Hematopoietic multipotent progenitor cell (in vitro differentiated cells): ENCODE results near the gene MIA2. TPM values are rescaled to one million over a fixed set of nuclear protein-coding genes. Genes with fewer than 3 reads are reported as not detected.
"Not testable (repeated sequence)": the region's sequence is repeated elsewhere in the genome, so short reads cannot be mapped to it uniquely, and the experiment has no call there.

Source experiments
- DNase-seq, 3 donors: peaks; one replicate each; pipeline ENCODE4 v3.0.0-alpha.2; 2011 to 2015; ENCODE audit warnings: low read depth in 2 of 3, low spot score in 2 of 3
- total RNA-seq: library from RNA; depleted of rRNA; stranded (reverse); fragments of >200 nt; gene quantifications from one replicate; pipeline ENCODE4 v1.2.3, GENCODE V29; 2012

Gene MIA2
- total RNA-seq, 1 donor, result 7.8 TPM

DNA sequence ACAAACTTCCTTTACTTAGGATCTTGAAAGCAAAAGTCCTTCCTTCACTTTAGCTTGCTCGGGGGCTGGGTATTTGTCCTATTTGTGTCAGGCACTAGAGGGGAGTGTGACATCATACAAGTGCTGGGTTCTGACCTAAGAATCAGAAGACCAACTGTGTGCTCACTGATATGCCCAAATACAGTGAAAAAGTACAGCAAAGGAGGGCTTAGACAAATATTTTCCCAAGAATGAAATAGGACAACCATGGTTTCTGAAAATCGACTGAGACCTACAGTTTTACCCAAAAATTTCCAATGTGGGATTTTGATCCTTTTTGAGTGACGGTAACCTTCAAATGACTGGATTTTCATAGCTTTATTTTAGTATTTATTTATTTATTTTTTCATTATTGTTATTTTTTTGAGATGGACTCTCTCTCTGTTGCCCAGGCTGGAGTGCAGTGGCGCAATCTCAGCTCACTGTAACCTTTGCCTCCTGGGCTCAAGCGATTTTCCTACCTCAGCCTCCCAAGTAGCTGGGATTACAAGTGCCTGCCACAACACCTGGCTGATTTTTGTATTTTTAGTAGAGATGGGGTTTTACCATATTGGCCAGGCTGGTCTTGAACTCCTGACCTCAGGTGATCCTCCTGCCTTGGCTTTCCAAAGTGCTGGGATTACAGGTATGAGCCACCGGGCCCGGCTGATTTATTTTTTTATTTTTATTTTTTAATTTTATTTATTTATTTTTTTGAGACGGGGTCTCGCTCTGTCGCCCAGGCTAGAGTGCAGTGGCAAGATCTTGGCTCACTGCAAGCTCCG, 1.8 kb upstream of the MIA2 start:
- DNase-seq, result peak in 2 of 3 donors; percentile 67 to 79

DNA sequence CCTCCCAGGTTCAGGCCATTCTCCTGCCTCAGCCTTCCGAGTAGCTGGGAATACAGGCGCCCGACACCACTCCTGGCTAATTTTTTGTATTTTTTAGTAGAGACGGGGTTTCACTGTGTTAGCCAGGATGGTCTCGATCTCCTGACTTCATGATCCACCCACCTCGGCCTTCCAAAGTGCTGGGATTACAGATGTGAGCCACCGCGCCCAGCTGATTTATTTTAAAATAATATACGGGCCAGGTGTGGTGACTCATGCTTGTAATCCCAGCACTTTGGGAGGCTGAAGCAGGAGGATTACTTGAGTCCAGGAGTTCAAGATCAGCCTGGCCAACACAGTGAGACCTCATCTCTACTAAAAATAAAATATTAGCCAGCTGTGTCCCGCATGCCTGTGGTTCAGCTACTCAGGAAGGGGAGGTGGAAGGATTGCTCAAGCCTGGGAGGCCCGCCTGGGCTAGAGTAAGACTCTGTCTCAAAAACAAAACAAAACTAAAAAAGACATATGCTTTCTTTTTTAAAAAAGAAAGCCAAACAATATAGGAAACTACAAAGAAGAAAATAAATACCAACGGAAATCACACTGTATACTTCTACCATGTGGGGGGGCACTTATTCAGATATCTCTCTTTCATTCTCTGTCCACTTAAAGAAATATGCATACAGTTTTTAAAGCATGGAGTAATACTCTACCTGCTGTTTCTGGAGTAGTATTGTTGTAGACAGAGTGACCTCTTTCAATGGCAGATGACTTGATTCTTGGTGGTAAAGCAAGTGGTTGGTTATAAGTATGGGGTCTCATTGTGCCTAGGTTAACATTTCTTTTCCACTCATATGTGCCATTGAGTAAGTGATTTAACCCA, 930 bp upstream of the MIA2 start:
- peak in 2 of 3 donors; percentile 30 to 64 for DNase-seq

DNA sequence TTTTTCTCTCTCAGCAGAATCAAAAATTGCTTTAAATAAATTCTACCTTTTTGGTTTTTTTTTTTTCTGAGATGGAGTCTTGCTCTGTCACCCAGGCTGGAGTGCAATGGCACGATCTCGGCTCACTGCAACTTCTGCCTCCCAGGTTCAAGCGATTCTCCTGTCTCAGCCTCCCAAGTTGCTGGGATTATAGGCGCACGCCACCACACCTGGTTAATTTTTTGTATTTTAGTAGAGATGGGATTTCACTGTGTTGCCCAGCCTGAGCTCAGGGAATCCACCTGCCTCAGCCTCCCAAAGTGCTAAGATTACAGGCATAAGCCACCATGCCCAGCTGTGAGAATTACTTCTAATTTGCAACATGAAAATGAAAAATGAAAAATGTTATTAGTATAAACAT, 1.3 kb downstream of the MIA2 start:
- DNase-seq, result not testable (repeated sequence)

DNA sequence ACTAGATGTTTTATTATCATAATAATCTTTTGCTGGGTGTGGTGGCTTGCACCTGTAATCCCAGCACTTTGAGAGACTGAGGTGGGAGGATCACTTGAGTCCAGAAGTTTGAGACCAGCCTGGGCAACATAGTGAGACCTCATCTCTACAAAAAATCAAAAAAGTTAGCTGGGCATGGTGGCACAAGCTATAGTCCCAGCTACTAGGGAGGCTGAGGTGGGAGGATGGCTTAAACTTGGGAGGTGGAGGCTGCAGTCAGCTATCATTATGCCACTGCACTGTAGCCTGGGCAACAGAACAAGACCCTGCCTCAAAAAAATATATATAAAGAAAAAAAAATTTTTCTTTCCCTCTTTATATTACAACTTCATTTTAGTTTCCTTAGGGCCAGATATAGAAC, 1.8 kb downstream of the MIA2 start:
- not testable (repeated sequence) for DNase-seq

DNA sequence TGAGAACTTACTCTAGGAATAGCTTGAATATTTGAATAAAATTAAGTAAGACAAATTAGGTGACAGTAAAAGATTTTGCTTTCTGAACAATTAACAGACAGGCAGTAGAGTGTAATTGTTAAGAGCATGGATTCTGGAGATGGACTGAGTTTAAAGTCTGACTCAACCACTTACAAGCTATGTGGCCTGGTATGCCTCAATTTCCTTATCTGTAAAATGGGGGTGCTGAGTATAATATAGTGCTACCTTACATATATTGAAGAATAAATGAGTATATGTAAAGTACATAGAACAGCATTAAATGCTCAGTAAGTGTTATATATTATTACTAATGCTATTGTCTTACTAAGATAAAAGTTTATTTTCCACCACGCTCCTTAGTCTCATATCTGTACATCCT, 7.1 kb downstream of the MIA2 start:
- DNase-seq, result no peak

DNA sequence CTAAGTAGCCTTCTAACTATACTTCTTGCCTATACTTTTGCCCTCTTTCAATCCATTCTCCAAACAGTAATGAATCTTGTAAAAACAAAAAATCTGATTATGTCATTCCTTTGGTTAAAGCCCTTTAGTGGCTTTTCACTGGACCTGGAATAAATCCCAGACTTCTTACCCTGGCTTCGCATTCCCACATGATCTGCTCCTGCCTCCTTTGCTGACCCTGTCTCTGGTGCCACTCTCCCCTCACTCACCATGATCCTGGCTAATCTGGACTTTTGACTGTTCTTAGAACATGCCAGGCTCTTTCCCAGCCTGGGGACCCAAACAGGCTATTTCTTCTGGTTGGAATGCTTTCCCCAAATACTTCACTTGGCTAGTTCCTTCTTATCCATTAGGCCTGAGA, 7.9 kb downstream of the MIA2 start:
- no peak for DNase-seq

DNA sequence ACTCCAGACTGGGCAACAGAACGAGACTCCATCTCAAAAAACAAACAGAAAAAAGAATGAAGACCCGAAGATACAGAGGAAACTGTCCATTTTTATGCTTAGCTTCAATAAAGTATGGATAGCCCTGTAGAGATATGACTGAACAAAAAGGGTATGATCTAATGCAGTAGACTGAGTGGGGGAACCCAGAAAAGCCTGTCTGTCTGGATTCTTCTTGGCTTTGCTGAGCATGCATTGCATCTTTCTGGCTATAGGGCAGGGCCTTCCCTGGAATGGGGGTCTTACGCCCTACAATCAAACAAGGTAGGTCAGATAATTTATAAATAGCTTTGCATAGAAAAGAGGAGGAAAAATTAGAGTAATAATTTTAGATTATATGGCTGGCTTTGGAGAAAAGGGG, 10.1 kb downstream of the MIA2 start:
- no peak for DNase-seq

DNA sequence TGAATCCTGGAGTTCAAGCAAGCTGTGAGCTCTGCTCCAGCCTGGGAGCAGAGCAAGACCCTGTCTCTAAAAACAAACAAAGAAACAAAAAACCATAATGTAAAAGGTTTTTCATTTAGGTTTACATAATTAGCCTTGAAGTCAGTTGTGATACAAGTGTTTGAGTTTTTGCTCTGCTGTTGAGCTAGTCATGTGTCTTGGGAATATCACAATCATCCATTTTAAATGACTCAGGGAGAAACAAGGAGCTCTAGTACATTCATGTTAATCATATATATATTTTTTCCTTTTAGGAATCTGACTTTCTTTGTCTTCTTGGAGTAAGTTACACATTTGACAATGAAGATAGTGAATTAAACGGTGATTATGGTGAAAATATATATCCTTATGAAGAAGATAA, 12.9 kb downstream of the MIA2 start:
- no peak for DNase-seq

DNA sequence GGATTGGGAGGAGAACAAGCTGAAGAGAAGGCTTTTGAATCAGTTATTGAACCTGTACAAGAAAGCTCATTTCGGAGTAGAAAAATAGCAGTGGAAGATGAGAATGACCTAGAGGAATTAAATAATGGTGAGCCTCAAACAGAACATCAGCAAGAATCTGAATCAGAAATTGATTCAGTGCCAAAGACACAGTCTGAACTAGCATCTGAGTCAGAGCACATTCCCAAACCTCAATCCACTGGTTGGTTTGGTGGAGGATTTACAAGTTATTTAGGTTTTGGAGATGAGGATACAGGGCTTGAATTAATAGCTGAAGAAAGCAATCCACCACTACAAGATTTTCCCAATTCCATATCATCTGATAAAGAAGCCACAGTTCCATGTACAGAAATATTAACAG, 13.5 kb downstream of the MIA2 start:
- DNase-seq, result no peak

DNA sequence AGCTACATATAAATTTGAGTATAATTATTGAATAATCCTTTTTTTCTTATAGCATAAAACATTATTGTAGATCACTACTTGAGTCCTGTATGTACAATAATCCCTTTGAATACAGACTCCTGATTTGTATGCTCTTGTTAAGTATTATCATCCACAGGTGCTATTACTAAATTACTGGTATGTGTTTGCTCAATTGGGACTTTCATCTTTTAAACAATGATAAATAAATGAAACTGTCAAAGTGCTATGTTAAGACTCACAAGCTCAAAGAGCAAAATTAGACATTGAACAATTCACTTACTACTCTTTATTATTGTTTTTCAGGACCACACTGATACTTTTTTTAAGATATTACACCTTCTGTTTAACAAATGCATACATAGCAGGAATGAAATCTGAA, 17.8 kb downstream of the MIA2 start:
- DNase-seq, result no peak

DNA sequence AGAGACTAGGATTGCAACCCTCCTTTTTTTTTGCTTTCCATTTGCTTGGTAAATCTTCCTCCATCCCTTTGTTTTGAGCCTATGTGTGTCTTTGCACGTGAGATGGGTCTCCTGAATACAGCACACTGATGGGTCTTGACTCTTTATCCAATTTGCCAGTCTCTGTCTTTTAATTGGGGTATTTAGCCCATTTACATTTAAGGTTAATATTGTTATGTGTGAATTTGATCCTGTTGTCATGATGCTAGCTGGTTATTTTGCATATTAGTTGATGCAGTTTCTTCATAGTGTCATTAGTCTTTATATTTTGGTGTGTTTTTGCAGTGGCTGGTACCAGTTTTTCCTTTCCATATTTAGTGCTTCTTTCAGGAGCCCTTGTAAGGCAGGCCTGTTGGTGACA, 23.7 kb downstream of the MIA2 start:
- not testable (repeated sequence) for DNase-seq

DNA sequence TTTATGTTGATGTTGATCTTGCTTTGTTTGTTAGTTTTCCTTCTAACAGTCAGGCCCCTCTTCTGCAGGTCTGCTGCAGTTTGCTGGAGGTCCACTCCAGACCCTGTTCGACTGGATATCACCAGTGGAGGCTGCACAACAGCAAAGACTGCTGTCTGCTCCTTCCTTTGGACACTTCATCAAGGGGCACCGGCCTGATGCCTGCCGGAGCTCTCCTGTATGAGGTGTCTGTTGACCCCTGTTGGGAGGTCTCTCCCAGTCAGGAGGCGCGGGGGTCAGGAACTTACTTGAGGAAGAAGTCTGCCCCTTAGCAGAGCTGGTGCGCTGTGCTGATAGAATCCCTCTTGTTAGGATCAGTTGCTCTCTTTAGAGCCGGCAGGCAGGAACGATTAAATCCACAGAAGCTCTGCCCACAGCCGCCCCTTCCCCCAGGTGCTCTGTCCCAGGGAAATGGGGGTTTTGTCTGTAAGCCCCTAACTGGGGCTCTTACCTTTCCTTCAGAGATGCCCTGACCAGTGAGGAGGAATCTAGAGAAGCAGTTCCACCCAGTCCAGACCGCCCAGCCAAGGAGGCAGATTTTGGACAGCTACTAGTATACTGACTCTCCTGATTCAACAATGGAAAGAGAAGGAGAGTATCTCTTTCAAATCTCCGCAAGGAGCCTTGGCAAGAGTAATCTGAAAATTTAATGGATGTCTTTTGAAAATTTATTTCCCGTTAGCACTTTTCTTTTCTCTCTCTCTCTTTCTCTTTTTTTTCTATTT, 25.2 kb downstream of the MIA2 start:
- DNase-seq, result no peak

DNA sequence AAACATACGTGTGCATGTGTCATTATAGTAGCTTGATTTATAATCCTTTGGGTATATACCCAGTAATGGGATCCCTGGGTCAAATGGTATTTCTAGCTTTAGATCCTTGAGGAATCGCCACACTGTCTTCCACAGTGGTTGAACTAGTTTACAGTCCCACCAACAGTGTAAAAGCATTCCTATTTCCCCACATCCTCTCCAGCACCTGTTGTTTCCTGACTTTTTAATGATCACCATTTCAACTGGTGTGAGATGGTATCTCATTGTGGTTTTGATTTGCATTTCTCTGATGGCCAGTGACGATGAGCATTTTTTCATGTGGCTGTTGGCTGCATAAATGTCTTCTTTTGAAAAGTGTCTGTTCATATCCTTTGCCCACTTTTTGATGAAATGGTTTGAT, 26.4 kb downstream of the MIA2 start:
- DNase-seq, result not testable (repeated sequence)

DNA sequence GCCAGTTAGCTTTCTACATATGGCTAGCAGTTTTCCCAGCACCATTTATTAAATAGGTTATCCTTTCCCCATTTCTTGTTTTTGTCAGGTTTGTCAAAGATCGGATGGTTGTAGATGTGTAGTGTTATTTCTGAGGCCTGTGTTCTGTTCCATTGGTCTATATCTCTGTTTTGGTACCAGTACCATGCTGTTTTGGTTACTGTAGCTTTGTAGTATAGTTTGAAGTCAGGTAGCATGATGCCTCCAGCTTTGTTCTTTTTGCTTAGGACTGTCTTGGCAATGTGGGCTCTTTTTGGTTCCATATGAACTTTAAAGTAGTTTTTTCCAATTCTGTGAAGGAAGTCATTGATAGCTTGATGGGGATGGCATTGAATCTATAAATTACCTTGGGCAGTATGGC, 28.5 kb downstream of the MIA2 start:
- not testable (repeated sequence) for DNase-seq

DNA sequence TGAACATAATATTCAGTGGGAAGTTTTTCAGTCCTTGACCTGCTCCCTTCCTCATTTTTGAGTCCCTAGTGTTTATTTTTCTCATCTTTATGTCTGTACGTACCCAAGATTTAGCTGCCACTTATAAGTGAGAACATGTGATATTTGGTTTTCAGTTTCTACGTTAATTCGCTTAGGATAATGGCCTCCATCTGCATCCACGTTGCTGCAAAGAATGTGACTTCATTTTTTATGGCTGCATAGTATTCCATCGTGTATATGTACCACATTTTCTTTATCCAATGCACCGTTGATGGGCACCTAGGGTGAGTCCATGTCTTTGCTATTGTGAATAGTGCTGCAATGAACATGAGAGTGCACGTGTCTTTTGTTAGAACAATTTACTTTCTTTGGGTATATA, 30.3 kb downstream of the MIA2 start:
- no peak for DNase-seq

DNA sequence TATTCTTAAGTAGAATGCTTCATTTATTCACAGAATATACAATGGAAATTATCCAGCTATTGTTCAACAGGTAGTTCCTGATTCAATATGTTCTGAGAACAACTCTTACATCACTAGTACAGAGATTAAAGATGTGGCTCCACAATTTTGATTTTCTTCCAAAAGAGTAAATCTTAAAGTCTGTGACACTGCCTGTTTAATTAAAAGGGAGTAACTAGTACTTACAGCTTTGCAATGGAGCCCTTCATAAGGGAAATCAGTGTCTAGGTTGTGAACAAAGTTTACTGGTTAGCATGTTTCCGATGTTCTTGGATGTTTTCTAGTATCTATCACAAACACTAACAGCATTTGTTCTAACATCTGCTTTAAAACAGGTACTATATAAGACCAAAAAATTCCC, 30.8 kb downstream of the MIA2 start:
- DNase-seq, result no peak

DNA sequence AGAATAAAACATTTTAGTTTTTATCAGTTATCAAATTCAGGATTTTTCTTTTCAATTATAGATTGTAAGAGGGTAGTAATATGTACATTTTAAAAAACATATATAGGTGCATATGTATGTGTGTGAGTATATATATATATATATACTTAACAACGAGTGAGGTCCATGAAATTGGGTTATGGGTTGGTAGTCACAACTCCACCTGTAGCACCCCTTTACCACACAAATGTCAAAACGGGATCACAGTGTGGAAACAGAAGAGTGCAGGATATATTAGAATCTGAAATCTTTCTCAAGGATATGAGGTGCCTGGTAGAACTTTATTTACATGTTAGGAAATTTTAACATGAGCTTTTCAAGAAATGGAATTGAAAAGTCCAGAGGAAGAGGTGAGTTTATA, 31.3 kb downstream of the MIA2 start:
- peak in 1 of 3 donors; percentile 16 for DNase-seq

DNA sequence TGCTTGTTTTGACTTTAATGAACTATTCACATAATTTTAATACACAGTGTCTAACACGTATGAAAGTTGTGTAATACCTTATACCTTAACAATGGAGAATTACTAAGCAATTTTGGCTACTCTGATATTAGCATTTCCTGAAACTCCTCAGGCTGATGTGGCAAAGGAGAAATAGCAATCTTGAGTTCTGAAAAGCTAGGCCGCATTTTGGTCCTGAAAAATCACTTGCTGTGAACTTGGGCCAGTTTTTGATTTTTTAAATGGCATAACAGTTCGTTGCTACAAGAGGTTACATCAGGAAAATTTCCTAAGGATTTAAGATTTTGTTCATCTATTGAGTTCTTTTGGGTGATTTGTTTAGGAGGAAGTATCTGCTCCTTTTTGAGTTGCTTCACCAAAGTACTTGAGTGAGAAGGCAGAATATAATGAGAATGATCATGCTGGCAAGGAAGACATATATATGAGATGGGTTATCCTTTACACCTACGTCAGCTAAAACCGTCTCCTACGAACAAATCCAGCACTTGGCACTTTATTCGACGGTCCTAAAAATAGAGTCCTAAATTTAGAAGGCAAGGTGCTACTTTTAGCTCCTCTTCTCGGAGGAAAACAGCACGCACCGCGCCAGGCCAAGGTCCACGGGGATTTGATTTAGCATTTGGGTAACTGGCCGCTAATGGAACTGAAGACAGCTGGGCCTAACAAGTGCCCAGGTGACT, 32.2 kb downstream of the MIA2 start:
- DNase-seq, result peak in 1 of 3 donors; percentile 36

DNA sequence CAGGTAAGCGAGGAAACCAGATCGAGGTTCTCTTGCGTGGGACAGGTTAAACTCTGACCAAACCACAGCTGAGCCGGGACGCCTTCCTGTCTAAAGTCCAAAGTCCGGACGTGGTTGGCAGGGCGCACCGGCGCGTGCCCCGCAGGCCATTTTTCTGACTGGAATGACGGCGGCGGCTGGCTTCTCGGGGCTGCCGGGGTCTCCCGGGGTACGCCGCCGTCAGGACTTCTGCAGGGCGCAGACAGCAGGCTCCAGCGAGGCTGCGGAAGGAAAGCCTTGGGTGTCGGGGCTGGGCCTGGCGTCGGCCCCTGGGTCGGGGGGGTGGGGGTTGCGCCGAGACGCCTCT, 32.8 kb downstream of the MIA2 start:
- DNase-seq, result peak in 2 of 3 donors; percentile 25 to 32

DNA sequence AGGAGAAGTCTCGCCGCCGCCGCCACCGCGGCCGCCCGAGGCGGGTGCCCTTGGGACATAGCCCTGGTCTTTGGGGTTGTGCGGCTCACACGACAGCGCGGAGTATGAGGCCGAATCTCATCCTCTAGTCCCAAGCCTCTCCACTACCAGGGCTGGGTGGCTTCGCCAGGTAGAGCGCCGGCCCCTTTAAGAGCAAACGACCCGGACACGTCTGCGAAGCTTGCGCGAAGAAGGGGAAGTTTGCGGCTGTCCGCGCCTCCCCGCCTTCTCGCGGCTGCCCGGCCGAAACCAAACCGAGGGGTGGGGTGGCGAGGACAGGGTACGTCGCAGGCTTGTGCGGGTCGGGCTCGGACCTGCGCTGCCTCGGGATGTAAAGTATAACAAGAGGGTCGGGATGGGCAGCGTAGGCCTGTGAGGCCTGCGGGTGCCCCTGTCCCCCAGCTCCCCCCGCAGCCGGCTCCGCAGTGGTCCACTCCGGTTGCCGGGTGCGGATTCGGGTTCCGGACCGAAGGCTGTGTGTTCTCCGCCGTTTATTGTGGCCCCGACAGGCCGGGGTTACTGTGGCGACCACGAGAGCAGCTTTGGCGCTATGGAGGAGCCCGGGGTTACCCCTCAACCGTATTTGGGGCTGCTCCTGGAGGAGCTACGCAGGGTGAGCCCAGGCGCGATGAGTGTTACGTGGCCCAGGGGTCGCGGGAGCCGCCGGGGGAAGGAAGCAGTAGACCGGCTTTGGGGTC, 33.3 kb downstream of the MIA2 start:
- peak; percentile 62 to 91 (median 88) for DNase-seq
